CD4-positive, alpha-beta T cell treated with Interleukin-15 for 4 hours (primary cell): ENCODE data around the gene TSPAN14.

Source experiments
- DNase-seq: peaks from one replicate; pipeline ENCODE4 v3.0.0-alpha.2; 2020; ENCODE audit warnings: low spot score

The TSPAN14 gene

DNA sequence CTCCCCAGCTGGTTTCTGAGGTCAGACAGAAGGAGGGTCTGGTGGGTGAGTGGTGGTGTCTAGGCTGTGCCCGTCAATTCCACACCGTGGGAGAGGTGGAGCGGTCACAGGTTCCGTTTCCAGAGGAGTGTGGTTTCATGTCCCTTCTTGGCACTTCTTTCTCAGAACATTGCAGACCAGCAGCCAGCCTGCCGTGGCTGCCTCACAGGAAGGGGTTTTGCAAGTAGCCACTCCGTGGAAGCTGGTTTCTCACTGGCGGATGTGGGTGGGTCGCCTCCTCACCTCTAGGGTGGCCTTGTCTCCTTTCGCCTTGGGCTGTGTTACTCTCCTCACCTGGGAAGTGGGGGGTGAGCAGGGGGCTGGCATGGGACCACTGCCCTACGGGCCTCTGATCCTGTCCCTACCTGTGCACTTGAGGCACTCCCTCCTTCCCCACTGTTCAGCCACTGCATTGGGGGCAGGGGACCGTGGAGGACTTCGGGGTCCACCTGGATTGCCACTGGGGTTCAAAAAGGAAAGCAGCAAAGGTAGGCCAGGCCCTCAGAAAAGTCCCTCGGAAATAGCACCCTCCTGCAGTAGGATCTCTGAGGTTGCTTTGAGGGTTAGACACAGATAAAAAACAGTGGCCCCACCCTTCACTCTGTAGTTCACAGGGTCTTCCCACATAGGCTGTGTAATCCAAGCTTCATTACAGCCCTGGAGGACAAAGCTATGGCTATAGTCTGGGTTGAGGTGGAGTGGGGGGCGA, 33.9 kb downstream of the TSPAN14 start:
- DNase-seq = peak; percentile 66

DNA sequence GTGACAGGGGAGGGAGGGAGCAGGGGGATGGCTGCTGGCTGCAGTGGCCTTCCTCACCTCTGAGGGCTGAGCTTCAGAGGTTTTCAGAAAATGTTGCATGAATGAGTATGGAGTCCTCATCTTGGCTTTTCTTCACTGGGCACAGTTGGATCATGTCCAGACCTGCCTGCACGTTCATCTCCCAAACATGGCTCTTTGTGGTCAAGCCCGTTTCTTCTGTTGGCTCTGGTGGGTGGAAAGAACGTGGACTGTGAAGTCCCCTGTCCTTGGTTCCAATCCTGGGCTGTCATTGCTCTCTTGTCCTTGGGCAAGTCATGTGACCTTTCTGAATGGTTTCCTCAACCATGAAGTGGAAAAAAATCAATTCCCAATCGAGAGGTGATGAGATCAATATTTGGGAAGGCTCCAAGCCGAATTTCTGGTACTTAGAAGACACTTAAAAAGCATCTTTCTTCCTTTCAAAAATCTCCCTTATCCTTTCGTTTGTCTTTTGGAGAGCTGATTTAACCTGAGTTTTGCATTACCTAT, 34.5 kb downstream of the TSPAN14 start:
- no peak for DNase-seq

DNA sequence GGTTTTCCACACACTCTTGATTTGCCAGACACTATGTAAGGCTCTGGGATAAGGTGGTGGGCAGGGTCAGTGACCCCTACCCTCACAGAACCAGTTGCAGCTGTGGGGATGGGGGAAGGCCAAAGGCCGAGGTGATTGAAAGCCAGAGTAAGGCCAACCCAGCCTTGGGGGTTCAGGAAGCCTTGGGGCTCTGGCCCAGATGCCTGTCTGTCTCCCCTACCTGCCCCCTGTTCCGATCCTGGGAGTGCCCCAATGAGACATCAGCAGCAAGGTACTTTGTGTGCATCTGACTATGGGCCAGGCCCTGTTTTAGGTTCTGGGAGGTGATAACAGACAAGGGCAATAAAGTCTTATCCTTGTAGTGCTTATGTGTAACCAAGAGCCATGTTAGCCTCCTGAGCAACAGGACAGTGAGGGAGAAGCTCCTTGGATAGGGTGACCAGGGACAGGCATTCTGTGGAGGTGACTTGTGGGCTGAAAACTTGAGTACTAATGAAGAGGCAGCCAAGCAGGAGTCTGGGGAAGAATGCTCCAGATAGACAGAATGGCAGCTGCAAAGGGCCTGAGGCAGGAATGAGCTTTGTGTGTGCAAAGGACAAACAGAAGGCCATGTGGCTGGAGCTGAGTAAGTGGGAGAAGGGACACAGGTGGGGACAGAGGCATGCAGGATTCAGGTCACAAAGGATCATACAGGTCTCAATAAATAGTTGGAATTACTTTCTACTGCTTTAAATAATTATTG, 35.4 kb downstream of the TSPAN14 start:
- DNase-seq = no peak

DNA sequence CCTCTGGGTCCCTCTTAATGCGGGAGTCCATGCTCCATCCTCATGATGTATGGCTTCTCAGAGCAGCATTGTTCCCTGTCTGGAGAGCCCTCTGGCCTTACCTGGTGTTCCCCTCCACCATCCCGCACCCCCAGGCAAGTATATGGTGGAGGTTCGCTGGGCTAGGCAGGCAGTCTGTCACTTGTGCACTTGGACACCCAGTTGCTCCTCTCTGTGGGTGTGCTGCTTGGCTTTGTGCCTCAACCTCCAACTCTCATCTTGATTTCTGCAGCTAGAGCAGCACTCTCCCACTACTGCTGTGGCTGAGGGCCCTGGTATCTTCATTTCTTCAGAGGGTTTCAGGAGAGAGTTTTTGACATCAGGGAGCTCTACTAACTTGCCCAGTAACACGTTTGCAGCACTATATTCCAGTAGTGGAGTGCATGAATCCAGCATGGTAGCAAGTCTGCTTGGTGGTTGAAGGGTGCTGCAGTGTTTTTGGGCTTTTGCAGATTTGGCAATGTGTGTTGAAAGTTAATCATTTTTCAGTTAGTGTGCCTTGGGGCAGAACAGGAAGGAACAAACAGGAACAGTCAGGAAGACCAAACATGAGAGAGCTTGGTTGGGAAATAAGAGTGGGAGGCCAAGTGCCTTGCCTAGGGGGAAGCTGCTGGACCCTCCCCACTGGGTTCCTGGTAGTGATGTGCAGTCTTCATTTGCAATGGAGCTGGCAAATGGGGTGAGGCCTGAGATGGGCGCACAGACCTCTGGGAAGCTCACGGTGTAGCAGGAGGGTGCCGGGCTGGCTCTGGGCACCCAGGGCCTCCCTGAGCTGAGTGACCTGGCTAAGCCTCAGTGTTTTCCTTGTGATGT, 37.4 kb downstream of the TSPAN14 start:
- DNase-seq = no peak

DNA sequence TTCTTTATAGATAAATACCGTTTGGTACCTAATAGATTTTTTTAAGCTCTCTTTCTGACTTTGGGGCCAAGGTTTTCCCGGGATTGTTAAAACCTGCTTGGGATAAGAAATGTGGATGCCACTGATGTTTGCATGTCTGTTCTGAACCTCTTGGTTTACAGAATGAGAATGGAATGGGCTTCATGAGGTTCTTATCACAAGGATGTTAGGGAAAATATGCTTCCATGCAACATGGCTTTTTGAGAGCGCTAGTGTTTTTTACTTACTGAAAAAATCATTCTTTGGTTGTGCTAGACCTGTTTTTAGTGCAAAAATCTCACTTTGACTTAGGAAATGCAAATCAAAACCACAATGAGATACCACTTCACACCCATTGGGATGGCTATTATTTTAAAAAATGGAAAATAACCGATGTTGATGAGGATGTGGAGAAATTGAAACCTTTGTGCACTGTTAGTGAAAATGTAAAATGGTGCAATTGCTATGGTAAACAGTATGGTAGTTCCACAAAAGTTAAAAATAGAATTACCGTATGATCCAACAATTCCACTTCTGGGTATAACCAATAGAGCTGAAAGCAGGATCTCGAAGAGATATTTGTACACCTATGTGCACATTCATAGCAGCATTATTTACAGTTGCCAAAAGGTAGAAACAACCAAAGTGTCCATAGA, 38.9 kb downstream of the TSPAN14 start:
- no peak for DNase-seq

DNA sequence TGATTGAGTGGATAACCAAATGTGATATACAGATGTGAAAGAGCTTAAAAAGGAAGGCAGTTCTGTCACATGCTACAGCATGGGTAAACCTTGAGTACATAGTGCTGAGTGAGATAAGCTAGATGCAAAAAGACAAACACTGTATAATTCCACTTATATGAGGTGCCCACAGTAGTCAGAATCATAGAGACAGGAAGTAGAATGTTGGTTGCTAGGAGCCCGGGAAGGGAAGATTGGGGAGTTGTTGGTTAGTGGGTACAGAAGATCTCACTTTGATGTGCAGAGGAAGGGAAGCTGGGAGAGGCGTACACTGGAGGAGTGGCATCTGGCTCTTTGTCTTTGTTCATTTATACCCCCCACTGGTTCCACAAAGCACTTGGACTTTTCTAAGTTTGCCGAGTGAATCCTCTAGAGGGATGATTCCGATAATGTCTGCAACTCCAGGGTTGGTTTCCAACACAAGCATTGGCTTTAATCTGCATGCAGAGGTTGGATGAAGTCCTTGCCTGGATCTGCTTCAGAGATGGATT, 39.5 kb downstream of the TSPAN14 start:
- peak; percentile 43 for DNase-seq

DNA sequence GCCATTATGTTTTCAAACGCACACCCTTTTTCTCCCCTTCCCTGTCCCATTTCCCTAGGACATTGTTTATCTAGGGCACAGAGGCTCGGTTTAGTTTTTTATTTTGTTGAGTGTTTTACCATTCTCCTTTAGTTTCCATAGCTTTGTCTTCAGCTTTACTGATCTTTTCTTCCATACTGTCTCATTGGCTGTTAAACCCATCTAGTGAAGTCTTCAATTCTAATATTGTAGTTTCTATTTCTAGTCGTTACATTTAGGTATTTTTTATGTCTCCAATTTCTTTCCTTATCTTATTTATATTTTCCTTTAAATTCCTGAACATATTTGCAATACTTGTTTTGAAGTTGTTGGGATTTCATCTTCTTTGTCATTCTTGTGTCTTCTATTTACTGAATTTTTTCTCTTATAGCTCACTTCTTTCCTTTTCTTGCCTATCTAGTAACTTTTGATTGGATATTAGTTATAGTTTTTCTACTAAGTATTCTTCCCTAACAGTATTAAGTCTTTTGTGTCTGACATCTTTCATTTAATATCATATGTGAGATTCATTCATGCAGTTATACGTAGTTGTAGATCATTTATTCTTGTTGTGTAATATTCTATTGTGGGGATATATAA, 42.6 kb downstream of the TSPAN14 start:
- no peak for DNase-seq

DNA sequence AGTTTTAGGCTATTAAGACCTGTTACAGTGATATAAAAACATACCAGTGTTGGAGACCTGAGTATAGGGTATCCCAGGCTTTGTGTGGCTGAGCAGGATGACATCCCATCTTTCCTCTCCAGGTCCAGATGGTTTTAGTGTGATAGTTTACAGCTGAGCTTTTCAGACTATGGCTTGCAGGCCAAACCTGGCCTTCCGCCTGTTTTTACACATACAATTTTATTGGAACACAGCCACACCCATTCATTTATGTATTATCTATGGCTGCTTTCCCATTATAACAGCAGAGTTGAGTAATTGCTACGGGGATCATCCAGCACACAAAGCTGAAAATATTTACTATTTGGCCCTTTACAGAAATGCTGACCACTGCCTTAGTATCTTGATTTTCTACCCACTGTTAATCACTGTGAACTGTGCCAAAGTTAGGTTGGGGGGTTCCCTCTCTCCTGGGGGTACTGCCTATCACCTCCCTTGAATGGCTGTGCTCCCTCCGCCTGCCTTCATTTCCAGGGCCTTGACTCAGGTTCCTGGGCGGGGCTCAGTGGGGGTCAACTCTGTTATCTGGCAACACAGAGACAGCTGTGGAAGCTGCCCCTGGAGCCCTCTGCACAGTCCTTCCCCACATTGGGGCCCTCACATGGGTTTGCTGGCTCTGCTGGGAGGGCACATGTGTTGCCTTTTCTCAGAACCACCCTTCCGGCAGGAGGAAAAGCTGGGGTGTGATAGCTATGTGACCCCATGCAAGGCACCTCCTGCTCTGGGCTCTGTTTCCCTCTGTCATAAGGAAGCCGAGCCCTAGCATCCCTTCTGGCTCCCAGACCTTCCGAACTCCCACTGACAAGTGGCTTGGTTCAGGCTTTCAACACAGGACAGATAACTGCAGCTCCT, 43.3 kb downstream of the TSPAN14 start:
- peak; percentile 36 for DNase-seq

DNA sequence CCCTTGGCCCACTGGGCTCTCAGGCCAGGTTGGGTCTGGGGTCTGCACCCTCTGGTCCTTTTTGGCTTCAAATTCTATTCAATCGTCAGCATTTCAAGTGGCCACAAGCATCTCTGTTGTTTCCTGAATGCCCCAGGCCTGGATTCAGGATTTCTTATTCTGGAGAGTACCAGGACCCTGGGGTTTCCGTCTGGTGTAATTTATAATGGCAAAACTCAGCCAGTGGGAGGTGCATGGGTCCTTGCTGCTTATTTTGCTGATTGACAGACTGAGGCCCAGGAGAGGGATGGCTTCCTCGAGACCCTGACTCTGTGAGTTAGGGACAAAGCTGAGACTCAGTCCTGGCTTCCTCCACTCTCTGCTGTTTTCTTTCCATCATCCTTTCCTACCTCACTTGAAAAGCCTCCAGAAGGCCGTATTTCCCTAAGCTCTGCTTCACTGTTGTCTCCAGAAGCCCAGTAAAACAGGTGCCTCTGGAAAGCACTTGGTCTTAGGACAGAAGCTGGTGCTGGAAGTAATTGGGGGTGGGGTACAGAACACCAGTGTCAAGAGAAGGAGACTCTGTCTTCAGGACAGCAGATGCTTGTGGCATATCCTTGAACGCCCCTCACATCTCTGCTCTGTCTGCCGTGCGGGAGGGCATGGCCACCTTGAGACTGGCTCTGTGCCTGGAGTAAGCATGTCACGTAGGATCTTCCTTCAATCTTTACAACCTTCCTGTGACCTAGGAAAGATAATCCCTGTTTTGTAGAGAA, 44.1 kb downstream of the TSPAN14 start:
- DNase-seq = no peak

DNA sequence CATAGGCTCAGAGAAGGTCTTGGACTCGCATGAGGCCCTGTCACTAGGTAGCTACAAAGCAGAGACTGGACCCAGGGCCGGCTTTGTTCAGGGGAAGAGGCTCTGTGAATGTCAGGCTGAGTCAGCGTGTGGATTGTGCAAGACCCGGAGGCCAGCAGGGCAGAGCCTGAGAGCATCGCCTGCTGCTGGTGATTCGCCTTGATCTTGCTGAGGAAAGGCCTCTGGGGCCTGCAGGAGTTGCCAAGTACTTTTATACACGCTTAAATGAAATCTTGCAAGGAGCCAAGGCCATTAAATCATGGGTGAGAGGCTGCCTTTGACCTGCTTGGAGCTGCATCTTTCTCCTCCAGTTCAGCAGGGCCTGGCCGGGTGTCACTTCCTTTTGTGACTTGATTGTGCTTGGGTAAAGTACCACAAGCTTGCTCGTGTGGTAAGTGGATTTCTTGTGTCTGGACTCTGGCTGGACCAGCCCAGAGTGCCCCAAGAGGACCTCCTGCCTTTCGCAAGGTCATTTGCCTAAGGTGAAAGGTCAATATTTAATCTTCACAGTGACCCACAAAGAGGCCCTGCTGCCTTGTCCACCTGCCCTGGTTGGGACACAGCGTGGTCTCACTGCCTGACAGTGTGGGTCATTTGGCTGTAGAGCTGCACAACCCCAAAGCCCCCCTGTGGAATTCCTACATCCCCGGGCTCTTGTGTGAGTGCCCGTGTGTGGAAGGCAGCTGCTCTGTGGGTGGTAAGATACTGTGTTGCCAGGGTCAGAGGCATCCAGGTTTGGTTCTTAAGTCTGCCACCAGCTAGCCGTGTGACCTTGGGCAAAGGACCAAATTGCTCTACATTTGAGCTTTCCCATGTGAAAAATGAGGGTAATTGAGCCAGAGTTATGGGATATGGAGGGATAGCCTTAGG, 45.0 kb downstream of the TSPAN14 start:
- peak; percentile 57 for DNase-seq

DNA sequence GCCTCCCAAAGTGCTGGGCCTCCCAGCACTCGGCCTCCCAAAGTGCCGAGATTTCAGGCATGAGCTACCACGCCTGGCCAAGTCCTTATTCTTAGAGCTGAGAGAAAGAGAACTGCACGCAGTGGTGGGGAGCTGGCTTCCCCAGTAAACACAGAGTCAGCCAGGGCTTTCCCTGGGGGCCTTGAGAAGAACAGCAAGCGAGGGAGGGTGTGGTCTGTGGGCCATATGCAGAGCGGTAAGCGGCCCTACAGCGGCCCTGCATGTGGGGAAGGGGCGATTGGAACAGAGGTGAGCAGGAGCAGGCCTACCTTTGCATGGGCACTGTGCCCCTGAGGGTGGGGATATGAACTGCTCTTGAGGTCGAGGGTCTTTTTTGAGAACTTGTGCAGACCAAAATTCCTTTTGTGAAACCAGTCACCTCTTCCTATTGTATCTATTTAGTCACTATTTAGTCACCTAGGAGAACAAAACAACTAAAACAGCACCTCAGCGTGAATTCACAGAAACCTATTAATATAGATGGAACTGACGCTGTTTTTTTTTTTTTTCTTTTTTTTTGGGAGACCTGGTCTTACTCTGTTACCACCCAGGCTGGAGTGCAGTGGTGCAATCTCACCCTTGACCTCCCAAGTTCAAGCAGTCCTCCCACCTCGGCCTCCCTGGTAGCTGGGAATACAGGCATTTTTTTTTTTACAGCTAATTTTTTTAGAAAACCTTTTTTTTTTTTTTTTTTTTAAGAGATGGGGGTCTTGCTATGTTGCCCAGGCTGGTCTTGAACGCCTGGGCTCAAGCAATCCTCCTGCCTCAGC, 46.7 kb downstream of the TSPAN14 start:
- DNase-seq = peak; percentile 46

DNA sequence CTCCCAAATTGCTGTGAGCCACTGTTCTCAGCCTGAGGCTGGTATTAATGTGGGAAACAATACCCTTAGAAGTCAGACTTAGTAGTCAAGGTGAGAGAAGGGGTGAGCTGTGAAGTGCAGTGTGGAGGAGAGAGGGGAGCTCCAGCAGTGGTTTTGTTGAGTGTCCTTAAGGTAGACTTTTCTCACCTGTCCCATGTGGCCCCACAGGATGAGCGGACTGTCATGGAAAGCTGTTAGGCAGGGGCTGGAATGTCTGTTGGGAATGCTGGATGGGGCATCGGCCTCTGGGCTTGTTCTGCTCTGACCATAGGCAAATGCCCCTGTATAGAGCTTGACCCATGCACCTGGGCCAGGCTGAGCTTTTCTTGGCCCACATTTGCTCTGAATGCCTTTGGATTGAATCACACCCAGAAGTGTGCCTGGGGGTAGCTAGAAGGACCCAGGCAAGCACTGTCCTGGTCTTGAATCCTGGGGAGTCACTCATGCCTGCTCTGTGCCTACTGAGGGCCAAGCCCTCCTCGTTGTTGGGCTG, 47.3 kb downstream of the TSPAN14 start:
- no peak for DNase-seq

DNA sequence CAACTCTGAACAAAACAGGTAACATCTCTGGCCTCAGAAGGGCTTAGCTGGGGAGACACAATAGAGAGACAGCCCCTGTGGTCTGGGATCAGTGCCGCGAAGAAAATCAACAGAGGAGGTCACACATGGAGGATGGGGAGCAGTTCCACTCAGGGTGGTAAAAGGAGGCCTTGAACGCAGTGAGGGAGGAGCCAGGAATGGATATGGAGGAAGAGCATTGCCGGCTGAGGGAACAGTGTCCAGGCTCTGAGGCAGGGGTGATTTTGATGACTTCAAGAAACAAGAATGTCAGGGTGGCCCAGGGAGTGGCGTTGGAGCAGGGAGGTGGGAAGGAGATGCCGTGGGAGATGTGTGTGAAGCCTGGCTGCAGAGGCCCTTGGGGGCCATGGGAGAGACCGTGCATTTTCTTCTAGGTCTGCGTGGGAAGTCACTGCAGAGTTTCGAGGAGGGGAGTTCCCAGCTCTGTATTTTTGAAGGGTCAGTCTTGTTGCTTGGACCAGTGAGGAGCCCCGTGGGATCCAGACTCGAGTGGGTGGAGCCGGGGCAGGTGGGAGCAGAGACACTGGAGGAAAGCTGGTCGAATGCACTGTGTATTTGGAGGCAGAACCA, 47.9 kb downstream of the TSPAN14 start:
- DNase-seq = no peak

DNA sequence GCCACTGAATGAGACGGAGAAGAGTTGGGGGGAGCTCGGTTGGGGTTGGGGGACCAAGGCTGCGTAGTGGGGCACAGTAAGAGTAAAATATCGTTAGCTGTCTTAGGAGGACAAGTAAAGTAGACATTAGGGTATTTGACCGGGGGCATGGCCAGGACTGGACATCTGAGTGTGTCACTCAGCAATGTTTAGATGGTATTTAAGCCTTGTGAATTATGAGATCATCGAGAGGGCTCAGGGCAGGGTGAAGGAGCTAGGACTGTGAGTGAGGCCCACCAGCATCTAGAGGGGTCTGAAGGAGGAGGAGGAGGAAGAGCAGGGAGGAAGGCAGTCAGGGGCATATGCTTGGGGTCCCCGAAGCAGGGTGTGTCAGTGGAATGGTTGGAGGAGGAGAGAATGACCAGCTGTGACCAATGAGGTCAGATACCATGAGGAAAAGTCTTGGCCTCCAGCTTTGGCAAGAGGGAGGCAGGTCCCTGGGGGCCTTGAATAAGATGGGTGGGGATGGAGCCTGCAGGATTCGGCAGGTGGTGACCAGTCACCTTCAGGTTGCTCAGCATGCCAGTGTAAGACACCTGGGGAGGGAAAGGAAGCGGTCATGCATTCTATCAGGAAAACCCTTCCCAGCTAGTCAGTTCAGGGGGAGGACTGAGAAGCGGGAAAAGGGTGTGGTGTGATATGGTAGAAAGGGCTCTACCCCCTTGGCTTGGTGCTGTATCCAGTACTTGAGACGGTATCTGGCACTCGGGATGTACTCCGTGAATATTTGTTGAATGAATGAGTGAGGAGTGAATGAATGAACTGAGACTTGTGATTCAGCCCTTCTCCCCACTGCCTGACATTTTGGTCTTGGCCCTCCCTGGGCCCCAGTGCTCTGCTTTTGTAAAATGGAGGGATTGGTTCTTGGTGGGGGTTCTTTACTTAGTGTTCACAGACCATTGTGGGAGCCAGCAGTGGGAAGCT, 48.8 kb downstream of the TSPAN14 start:
- no peak for DNase-seq

DNA sequence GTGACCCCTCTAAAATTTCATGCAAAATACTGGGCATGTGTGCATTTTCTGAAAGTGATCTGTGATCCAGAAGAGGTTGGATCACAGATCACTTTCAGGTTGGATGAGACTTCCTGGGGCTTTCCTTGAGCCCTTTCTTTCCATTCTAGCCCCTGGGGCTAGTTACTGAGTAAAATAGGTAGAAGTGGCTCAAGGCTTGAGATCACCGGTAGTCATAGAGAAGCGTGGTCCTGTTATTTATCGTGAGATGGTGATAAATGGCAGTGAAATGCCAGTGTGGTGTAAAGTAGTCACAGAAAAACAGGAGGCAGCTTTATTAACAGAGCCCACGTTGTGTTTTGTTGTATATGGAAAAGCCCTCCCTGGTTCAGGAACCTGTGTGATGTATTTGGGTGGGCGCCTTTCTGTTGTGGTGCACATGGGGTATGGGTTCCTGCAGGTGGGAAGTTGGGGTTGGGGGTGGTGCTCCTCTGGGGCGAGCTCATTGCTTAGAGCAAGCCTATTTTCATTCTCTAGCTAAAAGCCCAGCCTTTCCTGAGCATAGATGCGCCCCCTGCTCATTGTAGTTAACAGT, 49.6 kb downstream of the TSPAN14 start:
- DNase-seq = no peak
